Fibroblast of peridontal ligament (primary cell): ENCODE results near the gene TNPO2.
A peak's percentile ranks its signal among the peaks of the same experiment; 100 is the strongest.
"Not testable (repeated sequence)": the region's sequence is repeated elsewhere in the genome, so short reads cannot be mapped to it uniquely, and the experiment has no call there.

Source experiments
- DNase-seq: peaks from one replicate; pipeline ENCODE4 v3.0.0-alpha.2; 2010; ENCODE audit errors: extremely low read depth

TNPO2 gene

DNA sequence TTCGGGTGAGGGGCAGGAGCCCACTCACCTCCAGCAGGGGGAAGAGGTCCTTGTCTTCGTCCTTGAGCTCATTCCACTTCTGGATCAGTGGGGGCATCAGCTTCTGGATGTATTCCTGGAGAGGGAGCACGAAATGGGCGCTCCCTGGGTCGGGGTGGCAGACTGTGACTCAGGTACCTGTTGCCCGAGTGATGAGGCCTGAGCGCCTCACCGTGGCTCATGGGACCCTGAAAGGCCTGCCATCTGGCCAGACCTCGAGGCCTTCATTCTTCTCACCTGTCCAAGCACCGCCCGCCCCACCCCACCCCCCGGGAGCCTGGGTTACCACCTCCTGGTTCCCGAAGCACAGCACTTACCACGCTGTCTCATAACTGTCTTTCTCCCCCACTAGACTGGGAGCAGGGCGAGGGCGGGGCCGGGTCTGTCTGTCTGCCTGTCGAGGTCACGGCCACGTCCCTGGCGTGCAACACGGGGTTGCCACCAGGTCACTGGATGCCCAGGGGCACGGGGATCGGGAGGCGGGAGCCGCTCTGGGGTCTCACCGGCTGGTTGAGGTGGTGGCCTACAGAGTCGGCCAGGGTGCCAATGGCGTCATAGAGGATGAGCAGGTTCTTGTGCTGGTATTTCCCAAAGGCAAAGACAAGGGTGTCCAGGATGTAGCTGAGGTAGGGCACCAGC is 17.9 kb downstream of the TNPO2 start:
- DNase-seq: no peak

DNA sequence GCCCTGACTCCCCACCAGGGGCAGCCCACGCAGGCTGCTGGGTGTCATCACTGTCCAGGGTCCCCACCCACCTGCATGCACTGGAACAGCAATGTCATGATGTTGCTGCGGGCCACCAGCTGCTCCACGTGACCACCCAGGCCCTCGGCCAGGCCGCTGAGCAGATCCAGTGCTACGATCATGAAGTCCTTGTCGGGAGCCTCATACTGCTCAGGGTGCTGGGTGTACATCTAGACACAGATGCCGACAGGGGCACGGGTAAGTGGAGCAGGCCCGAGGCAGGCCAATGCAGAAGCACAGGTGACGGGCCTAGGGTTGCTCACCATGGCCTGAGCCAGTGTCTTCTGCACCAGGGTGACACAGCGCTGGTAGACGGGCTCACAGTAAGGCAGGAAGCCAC is 18.6 kb downstream of the TNPO2 start:
- DNase-seq: no peak

DNA sequence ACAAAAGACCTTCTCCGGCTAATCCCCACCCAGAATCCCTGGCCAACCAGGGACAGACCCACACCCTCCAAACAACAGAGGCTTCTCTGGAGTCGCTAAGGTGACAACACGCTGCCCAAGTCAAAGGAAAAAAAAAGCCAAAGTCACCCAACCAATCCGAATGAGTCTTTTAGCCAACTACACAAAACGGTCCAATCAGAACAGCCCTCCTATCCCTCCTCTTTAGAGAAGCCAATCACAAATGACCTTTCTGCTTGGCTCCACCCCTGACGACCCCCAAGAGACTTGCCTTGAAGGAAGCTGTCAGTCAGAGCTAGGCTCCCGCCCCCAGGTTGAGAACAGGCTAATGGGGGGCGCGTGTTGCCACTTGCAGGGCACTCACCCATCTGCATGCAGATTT is 20.7 kb downstream of the TNPO2 start:
- peak; percentile 54 for DNase-seq

DNA sequence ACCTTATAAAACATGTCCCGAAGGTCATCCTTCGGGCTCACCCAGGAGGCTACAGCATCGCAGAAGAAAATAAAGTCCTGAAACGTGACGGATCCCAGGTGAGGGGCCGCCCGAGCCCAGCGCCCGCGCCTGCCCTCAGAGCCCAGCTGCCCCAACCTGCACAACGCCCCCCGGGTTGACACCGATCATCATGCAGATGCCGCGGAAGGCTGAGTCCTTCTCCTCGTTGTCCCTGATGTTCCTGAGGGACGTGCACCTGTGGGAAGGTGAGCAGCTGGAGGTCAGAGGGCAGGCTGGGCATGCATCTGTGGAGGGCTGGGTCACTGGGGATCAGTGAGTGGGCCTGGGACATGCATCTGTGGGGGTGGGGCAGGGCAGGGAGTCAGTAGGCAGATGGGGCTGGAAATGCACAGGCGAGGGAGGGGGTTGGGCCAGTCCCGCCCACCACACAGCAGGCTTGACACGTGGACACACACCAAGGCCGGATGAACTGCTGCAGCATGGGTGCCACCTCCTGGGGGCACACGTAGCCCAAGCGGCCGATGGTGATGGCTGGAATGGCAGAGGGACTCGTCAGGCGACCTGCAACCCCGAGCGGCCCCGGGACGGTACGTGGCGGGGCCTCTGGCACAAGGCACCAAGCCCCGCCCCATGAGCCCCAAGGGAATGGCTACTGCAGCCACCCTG is 22.0 kb downstream of the TNPO2 start:
- DNase-seq: no peak

DNA sequence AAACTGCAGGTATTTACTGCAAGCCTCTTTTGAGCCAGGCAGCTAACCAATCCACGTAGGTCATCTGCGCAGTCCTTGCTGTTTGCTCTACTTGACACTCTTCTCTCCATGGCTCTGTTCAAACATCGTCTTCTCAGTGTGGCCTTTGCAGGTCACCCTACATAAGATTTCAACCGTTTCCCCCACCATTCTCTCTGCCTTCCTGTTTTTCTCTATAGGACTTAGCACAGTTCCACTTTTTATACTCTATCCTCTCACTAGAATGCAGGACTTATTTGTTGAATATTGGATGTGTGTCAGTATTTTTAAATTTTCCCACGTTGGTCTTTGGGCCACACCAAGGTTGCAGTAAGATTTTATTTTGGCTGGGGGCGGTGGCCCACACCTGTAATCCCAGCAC is 25.6 kb downstream of the TNPO2 start:
- DNase-seq: no peak

DNA sequence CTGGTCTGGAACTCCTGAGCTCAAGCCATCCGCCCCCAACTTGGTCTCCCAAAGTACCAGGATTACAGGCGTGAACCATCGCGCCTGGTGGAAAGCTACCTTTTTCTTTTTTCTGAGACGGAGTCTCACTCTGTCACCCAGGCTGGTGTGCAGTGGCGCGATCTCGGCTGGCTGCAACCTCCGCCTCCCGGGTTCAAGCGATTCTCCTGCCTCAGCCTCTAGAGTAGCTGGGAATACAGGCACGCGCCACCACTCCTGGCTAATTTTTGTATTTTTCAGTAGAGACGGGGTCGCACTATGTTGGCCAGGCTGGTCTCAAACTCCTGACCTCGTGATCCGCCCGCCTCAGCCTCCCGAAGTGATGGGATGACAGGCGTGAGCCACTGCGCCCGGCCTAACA is 26.3 kb downstream of the TNPO2 start:
- not testable (repeated sequence) for DNase-seq

DNA sequence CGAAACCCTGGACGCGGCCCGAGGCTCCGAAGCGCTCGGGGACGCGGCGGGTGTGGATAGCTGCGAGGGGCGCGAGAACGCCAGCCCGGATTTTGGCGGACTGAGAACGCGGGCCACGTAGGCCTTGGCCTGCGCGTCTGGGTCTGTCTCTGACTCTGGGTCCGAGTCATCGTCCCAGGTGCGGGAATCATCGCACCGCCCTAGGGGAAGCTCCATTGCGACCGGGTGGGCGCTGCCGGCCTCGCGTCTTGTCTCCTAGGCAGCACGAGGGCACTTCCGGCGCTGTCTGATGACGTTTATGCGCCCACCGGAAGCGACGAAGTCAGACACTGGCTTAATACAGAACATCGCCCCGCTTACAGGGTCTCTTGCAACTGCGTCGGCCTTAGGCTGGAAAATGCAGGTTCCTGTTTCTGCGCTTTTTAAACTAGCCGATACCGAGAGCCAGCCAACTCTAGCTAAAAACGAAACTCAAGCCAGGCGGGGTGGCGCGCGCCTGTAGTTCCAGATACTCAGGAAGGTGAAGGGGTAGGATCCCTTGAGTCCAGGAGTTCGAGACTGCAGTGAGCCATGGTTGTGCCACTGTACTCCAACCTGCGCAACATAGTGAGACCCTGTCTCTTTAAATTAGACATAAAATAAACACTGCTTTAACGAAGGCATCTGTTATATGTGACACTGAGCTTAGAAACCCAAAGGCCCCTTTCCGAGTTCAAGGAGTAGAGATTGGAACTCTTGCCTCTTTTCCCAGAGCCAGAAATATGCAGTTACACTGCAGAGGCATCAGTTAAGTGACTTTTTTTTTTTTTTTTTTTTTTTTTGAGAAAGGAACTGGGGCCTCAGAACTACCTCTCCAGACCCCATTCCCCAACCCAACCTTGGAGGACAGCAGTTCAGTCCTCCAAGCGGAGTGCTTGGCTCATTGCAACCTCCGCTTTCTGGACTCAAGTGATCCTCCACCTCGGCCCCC is 27.1 kb downstream of the TNPO2 start, which contains the start of gene FBXW9:
Gene FBXW9 (minus strand): TSS at position 266 of the 970 bp plus-strand sequence. CDS start 50 bp downstream, at position 216.
- peak; percentile 95 for DNase-seq

DNA sequence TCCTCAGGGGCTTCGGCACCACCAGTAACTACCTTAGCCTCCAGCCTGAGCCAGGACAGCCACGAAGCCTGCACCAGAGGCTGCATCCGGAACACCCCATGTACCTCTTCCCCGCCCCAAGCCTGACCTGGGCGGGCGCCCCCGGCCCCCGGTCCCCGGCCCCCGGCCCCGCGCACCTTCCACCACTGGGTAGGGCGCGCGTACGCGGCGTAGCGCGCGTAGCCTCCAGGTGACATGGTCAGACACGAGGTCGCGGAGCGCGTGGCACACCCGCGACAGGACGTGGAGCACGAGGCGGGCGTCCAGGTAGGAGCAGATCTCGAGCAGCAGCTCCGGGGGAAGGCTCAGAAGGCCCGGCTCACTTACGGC is 27.8 kb downstream of the TNPO2 start:
- no peak for DNase-seq

DNA sequence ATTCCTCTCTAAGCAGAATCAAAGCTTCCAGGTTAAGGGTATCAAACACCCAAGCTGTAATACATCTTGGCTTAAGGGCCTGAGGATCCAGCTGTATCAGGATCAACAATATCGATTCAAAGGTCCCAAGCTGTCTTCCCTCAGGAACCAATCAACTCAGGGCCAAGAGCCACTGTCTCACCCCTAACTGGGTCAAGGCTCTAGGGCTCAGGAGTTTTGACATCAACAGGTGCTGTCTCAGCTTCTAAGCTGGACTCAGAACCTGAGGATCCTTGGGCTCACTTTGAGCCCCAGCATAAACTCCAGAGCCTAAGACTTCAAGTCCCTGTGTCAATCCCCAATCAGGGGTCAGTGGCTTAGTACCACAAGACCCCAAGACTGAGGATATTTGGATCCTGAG is 28.2 kb downstream of the TNPO2 start:
- no peak for DNase-seq

DNA sequence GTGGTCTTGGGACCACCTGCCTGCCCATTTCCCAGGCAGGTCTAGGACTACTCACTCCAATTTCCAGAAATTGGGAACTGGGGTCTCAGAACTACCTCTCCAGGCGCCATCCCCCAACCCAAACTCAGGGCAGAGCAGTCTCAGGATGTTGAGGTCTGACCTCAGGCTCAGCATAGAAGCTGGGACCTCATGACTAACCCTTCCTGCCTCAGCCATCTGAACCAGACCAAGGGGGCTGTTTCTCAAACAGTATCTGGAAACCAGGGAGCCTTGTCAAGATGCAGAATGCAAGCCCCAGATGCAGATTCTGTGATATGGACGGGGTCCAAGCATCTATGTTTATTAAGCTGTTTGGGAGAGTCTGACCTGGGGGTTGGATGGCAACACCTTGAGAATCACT is 28.6 kb downstream of the TNPO2 start:
- DNase-seq: no peak

DNA sequence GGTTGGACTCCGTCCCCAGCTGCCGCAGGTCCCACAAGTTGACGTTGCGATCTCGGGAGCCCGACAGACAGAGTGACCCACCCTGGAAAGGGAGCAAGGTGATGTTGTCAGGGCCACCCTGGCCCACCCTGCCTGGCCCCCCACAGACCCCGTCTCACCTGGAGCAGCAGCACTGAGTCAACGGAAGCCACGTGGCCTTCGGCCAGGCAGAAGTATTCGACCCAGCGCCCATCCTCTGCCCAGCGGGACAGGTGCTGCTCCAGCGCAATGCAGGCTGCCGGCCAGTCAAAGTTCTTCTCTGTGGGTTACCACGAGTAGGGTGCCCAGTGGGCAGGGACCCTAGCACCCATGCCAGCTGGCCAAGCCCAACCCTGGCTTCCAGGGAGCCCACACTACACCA is 29.1 kb downstream of the TNPO2 start:
- DNase-seq: no peak

DNA sequence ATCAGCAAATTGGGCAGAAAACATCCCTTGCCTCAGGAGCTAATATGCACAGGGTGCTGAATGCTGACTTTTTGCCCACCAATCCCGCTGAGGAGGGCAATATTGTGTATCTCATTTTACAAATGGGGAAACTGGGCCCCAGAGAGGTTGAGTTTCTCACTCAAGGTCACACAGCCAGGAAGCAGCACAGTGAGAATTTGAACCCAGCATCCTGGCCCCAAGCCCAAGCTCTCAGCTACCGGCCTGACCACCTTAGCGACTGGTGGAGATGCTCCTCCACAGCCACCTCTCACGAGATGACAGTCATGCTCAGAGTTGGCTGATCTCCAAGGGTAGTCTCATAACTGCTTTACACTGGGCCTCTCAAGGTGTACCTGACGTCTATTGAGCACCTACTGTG is 30.8 kb downstream of the TNPO2 start:
- DNase-seq: no peak

DNA sequence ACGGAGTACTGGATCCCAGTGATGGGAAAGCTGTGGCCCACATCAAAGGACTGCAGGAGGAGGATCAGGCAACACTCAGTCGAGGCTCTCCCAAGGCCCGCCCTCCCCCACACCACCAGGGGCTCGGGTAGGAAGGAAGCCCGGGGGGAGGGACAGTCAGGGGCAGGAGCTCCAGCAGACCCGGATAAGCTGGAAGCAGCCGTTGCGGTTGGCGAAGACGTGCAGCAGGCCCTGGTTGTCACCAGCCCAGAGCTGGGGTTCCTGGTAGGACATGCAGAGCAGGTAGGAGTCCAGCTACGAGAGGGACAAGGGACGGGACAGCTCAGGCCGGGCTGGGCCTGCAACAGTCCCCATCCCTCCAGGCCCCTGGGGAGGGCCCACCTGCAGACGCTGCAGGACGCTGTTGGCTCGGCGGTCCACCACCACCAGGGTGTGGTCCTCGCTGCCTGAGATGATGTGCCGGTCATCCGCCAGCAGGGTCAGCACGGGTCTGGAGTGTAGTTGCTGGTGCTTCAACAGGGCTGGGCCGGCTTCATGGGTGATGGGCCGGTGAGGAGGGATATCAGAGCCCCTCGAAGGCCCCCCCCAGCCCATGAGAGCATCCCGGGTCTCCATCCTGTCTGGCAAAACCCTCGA is 34.0 kb downstream of the TNPO2 start:
- DNase-seq: no peak

DNA sequence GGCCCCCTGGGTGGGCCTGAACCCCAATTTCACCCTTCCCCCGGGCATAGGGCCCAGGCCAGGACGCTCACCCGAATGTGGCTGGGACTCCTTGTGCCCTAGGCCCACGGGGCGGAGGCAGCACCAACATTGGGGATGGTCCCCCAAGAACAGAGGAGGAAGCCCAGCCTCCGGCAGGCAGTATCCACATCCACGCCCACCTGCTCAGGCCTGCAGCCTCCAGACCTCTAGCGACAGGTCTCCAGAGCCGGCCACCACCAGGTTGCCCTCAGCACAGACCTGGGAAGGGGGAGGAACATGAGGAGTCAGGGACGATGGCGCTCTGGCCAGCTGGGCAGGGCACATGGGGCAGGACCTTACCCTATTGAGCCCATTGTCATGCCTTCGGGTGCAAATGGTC is 34.7 kb downstream of the TNPO2 start:
- DNase-seq: no peak

DNA sequence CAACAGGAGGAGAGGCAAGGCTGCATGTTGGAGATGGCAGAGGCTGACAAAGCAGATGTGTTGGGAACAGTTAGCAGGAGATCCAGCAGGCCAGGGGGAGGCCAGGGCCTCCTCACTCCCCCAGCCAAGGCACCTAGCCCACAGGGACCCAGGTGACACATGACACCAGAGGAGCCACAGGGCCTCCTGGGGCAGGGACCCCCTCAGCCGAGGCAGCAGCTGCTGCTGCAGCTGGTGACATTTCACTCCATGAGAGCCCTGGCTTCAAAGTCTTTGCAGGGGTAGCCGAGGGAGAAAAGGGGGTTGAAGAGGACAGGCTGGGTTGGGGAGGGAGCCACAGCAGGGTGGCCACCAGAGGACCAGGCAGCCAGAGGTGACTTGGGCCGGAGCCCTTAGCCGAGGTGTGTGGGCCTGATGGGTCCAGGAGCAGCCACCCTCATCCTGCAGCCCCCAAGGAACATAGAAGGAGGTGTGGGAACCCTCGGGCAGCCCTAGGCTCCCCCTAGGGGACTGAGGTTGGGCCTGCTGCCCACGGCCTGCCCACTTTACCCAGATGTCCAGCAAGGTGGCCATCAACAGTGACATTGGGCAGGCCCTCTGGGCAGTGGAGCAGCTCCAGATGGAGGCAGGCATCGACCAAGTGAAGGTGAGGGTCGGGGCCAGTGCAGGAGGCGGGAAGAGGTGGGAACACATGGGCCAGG is 36.1 kb downstream of the TNPO2 start, which contains the start of gene GNG14:
Gene GNG14 (plus strand): TSS at position 503 of the 701 bp plus-strand sequence. CDS start 51 bp downstream, at position 554.
- DNase-seq: no peak

DNA sequence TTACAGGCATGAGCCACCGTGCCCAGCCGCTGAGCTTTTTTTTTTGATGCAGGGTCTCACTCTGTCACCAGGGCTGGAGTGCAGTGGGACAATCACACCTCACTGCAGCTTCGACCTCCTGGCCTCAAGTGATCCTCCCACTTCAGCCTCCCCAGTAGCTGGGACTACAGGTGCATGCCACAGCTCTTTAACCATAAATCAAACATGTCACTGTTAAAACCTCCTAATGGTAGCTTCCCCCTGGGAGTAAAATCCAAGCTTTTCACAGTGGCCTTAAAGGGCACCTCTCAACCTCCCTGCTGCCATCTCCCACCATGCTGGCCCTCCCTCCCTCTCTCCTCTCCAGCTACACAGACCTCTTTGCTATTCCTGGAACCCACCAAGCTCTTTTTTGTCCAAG is 37.9 kb downstream of the TNPO2 start:
- no peak for DNase-seq

DNA sequence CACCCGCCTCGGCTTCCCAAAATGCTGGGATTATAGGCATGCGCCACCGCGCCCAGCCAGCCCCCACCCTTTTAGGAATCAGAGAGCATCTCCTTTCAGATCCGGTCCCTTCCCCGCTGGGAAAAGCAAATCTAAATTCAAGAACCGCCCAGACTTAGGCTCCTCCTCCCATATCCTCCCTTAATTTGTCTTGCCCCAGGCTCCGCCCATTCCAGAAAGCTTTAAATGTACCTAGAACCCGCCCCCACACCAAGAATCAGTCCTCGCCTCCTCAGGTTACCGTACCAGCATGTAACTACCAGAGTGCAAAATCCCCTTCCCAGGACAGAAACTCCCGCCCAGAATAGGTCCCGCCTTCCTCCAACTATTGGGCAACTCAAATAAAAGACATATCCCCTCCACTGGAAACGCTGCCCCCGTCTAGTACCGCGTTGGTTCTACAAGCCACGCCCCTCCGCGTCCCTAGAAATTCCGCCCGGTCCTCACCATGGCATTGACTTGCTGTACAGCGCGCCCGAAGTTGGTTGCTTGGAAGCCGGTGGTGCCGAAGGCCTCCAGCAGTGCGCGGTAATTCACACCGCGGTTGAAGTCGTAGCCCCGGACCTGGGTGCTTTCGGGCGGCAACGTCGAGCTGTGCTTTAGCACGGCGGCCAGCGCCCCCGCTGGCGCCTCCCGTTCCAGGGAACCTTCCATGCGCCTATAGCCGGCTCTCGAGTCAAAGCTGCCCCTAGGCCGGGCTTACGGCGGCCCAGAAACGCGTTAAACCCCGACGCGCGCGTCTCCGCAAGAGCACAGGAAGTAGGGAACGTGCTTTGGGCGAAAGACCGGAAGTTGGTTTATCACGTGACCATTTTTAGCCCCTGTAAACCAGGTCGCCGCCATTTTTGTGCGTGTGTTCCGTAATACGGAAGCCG is 42.4 kb downstream of the TNPO2 start, which contains the start of gene DHPS:
Gene DHPS (minus strand): TSS at position 807 of the 914 bp plus-strand sequence. CDS start 114 bp downstream, at position 693.
- DNase-seq: peak; percentile 99

DNA sequence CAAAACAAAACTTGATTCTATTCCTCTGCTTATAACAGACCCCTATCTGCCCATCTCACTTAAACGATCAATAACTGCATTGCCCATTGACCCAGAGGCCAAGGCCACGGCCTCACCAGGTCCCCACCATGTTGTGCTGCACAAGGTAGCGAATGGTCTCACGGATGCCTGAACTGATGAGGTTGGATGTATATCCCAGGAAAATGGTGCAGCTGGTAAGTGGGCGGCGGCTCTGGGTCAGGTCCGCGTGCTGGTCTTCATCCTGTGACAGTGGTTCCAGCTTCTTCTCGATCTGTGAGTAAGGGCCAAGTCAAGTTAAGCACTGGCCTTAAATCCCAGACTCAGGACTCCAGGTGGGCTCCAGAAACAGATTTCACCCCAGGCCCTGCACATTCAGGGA is 43.7 kb downstream of the TNPO2 start:
- DNase-seq: no peak

DNA sequence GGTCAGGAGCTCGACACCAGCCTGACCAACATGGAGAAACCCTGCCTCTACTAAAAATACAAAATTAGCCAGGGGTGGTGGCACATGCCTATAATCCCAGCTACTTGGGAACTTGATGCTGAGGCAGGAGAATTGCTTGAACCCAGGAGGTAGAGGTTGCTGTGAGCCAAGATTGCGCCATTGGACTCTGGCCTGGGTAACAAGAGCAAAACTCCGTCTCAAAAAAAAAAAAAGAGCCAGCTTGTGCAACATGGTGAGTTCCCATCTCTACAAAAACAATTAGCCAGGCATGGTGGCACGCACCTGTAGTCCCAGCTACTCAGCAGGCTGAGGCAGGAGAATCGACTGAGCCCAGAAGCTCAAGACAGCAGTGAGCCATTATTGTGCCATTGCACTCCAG is 45.7 kb downstream of the TNPO2 start:
- not testable (repeated sequence) for DNase-seq

DNA sequence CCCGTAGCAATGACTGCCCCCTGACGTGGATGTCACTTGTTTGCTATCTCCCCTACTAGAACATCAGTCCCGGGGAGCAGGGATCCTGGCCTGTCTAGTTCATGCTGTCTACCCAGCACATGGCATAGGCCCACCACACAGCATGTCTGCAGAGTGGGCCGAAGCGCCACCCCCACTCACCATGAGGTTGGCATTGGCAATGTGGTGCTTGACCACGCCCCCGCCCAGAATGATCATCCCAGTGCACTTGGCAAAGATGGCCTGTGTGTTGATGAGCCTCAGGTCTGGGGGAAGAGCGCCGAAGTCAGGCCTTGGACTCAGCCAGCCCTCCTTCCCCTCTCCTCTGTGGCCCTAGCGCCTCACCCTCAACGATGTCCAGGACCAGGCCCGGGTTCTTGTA is 46.8 kb downstream of the TNPO2 start:
- DNase-seq: no peak
